Suppressor macrophage treated with lipopolysaccharide for 1 hour (primary cell): ENCODE data around the gene LPAR2.
A peak's percentile ranks its signal among the peaks of the same experiment; 100 is the strongest.

Experiments
- DNase-seq, 3 donors: peaks; one replicate each; pipeline ENCODE4 v3.0.0-alpha.2; 2020 to 2022

The LPAR2 gene

DNA sequence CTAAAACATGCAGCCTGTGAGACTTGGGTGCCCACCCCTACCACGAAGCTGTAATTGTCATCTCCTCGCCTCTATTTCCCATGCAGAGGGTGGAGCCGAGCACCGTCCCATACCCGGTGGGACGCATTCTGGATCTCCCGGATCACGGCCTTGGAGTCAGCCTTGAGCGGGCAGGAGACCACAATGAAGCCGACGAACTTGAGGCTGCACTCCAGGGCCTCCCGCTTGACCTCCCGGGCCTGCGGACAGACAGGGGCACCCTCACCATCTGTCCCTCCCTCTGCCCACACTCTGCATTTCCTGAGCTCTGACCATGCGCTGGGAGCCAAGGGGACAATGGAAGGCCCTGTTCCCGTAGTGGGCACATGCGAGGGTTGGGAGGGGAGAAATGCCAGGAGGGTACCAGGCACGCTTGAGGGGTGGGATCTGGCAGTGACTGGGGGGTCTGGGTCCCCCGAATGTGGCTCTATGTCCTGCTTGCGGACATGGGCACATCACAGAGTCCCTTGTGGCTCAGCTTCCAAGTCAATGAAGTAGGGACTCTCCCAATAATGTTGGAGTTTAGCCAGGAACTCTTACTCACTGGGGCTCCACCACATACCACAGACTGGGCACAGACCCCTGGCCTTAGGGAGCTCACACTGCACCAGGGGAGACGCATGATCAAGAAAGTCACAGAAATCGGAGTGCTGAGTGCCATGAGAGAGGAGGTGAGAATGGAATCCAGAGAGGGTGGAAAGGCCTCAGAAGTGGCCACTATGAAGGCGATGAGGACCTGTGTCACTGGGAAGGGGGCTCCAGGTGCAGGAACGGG is 24.7 kb upstream of the LPAR2 start:
- DNase-seq, result no peak

DNA sequence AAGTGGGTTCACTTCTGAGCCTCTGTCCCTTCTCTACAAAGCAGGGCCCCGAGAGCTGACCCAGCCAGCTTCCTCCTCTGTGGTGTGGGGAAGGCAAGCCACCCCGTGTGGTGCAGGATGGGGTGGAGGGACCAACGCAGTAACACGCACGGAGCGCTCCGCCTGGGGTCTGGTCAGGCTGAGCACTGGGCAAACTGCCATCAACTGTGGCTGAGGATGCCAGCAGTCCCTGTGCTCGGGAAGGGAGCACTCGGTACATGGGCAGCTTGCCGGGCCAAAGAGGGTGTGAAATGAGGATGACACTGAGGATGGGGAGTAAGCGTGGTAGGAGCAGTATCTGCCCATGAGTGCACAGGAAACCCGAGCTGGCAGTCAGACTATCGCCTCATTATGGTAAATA is 23.1 kb upstream of the LPAR2 start:
- no peak for DNase-seq

DNA sequence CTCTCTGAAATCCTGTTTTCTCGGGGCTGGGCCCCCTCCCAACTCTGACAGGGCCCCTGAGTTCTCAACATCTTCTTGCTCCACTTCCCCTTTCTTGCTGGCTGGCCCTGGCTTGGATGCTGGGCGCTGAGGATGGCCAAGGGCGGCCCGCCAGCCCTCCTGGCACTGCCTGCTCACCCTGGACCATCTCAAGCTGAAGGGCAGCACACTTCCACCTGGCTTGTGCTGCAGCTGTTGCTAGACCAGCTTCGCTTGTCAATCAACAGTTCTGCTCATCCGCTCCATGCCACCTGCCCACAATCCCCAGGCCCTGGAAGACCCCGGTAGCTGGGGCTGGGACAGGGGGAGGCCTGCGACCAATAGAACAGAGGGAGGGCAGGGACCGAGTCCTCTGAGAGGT is 22.3 kb upstream of the LPAR2 start:
- DNase-seq, result no peak

DNA sequence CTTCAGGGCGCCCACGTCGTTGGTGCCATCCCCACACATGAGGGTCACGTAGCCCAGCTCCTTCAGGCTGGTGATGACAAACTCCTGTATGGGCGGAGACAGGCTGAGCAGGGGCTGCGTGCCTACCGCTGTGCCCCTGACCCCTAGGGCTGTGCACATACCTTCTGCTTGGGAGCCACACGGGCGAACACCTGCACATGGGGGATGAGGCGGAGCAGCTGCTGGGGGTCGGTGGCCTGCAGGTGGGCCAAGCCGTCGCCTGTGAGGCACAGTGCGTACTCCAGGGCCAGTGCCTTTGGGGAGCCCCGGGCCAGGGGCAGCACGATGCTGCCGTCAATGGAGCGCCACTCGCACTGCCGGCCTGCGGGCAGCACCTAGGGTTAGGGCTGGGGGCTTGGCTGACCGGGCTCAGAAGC is 21.6 kb upstream of the LPAR2 start:
- no peak for DNase-seq

DNA sequence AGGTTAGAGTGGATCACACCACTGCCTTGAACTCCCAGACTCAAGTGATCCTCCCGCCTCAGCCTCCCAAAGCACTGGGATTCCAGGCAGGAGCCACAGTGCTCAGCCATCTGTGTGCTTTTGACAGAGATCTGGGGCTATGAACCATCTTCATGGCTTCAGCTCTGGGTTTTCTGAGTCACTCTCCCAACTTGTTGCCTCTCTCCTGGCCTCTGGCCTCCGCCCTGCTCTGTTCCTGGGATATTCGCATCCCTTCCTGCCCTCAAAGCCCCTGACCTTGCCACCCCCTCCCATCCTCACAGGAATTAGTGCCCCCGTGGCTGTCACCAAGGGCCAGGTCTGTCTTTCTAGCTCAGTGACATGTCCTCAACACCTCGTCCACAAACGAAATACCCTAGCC is 21.1 kb upstream of the LPAR2 start:
- no peak for DNase-seq

DNA sequence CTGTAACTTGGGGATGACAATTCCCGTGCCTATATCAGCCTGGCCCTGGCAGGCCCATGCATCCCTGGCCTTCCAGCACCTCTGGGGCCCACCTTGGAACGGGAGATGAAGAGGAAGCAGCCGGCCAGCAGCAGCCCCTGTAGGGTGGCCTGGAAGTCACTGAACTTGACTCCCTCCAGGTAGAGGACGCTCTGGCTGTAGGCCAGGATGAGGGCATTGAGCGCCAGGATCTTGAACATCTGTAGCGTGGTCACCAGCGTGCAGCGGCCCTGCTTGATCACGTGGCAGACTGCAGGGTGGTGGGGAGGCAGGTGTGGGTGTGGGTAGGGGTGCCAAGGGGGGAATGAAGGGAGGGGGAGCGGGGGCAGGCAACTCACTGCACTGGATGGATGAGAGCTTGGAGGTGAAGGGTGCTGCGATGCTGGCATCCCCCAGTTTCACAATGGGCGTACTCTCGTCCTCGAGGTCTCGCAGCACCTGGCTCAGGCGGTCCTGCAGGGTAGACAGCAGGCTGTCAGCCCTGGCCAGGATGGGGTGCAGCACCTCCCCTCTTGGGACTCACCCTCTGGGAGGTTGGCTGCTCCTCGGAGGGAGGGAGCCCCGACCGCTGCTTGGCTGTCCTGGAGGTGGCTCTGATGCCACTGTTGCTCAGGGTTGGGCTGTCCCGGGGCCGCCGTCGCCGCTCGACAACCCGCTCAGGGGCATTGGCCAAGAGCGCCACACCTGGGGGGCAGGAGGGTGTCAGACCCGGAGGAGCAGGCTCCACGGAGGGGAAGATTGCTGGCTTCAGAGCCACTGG is 19.2 kb upstream of the LPAR2 start:
- DNase-seq, result no peak

DNA sequence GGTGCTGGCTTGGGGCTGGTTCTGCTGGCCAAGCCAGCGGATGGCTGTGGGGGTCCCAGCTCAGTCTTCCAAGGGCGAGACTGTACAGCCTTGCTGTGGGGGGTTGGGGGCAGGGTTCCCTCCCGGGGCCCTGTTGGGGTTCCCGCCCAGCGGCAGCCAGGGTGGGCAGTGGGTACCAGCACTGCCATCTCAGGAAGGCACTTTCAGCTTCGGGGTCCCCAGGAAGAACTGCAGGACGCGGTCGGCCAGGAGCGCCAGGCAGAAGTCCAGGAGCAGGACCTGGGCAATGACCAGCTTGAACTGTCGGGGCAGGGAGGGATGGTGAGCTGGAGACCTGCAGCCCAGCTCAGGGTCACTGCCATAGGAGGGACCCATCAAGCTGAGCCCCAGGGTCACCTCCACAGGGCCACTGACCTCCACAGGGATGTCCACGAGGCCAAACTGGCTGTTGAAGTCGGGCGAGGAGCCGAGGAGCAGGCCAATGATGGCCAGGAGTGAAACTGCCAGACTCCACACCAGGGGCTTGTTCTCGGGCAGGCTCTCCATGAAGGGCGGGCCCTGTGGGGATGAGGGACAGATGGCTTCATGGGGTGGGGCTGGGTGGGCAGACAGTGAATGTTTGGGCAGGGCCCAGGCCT is 17.3 kb upstream of the LPAR2 start:
- no peak for DNase-seq

DNA sequence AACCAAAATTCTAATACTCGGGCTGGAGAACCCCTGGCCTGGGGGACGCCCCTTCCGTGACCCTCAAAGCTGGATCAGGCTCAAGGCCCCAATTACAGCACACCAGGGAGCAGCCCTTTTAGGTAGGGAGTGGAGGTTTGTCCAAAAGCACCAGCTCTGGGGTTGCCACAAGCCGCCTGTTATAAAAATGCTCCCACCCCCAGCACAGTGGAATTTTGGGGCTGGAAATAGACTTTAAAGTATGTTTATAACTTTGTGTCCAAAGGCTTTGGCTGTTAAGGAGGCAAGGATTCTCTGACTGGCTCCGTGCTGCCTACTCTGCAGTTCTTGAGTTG is 16.0 kb upstream of the LPAR2 start:
- no peak for DNase-seq

DNA sequence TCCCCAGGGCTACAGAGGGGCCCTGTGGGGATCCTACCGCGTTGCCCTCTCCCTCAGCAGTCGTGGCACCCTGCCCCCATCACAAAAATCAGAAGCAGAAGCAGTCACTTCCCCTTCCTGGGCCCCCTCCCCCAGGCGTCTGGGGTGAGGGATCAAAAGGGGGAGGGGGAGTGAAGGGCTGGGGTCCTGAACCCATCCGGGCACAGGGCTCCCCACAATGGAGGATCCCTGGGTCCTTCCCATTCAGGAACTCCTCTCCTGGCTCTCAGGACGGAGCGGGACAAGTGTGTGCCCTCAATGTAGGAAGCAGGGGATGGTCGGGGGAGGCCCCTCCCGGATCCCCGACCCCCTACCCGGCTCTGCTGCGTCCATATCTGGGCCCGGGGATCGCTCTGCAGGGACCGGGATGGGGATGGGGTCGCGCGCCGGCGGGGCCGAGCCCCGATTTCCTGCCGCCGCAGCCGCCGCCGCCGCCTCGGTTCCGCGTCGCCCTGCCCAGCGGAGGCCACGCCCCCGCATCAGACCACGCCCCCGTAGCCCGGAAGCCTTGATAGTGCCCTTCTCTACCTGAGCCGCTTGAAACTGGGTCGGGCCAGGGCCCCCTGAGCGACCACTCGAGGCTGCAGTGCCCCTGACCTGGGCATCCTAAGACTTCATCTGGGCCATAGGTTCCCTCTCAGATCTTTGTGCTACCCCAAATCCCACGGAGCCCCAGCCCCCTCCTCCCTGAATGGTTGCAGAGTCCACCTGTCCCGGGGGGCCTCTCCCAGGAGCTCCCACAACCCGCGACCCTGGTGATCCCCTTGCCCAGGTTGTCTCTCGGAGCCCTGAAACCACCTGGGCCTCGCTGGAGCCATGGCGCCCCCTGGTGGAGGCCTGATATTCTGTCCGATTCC is 15.4 kb upstream of the LPAR2 start, which contains the start of gene GMIP:
Gene GMIP, minus strand, starts transcription at position 500 of the 896 bp plus-strand sequence. Its CDS starts 128 bp downstream, at position 372.
- peak; percentile 75 to 92 (median 85) for DNase-seq

DNA sequence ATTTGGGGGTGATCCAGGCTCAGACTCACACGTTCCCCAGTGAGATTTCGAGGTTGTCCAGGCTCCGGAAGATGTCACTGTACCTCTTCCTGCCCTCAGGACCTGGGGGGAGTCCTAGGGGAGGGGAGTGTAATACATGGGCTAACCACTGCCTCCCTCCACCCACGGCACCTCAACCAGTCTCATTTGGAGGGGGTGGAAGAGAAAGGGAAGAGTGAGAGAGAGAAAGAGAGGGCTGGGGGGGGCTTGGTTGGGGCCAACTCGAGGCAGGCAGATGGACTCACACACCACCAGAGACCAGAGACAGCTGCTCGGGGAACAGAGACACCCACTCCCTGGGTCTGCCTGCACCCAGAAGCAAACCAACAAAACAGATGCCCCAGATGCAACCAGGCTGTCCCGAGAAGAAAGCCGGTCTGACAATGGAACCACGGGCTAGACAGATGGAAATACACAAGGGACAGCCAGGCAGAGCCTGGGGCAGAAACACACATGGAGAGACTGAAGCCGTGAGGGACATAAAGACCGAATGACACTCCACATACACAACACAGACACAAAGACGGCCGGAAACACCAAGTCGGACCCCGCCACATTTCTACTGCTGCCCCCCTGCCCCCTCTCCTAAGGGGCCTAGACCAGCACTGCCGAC is 14.6 kb upstream of the LPAR2 start:
- DNase-seq, result peak; percentile 30 to 48 (median 33)

DNA sequence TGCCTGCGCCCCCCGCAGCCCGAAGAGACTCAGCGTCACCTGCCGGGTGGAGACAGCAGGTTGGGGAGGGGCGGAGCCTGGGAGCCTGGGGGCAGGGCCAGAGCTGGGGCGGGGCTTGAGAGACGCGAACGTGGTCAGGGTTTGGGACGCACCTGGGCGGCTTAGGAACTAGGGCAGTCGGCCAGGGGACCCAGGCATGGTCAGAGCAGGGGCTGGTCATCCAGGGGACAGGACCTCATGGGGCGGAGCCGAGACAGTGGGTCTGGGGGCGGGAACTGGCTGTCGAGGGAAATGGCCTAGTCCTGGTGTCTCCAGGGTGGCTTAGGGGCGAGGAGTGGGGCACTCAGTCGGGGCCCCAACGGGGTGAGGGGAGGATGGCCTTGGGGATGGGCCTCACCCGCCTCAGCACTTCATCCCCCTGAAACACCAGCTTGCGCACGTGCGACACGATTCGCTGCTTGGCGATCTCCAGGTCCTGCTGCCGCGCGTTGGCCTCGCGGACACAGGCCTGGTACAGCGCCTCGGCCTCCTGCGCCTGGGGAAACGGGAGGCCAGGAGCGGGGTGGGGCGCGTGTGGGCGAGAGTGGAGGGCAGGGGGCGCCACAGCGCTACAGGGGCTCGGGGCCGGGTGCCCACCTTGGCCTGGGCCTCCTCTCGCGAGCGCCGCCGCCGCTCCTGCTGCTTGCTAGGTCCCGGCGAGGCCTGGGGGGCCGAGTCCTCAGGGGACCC is 9.7 kb upstream of the LPAR2 start:
- no peak for DNase-seq

DNA sequence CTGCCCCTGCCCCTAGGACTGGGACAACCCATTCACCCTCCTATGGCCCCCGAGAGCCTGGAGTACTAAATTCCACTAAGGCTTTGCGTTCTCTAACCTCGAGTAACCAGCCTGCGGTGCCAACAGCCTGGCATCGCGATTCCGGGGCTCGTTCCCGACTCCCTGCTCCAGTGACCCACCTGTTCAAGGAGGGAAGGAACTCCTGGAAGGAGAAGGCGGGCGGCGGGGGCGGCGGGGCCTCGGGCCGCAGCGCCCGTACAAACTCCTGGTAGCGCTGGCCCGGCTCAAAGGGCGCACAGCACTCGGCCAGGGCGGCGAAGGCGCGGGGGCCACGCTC is 9.1 kb upstream of the LPAR2 start:
- no peak for DNase-seq

DNA sequence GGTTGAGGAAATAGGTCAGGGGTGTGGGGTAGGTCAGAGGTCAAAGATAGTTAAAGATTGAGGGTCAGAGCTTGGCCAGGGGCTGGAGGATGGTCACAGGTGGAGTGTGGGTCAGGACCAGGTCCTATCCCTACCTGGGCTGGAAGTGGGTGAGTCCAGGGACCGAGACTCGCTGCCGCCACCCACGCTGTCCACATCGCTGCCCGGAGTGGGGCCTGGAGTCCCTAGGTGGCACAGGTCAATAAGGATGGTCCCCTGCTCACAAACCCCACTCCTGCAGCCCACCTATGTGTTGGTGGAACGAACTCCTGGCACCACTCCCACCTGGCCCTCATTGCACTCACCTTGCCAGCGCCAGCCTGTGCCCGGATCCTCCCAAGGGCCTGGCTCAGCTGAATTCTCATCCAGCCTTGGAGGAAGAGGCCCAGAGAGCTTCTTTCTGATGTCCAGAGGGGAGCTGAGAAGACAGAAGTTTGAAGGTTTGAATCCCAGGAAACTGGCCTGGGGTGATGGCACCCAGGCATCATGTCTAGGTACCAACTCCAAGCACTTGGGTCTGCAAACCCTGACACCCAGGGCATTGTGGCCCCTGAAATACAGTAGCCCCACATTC is 8.7 kb upstream of the LPAR2 start:
- DNase-seq, result no peak

DNA sequence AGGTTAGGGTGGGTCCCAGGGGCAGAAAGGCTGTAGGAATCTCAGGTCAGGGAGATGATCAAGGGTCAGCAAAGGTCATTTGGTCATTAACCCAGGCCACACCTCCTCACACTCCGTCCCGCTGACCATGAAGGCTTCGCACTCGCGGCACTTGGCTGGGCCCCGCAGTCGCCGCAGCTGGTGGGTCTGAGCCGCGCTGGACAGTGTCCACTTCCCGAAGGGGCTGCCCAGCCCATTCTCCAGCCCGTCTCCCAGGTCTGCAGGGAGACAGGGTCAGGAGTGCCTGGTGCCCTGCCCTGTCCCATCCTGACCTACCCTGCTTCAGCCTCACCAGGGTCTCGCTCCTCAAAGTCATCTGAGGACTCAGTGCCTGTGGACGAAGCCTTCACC is 7.3 kb upstream of the LPAR2 start:
- no peak for DNase-seq

DNA sequence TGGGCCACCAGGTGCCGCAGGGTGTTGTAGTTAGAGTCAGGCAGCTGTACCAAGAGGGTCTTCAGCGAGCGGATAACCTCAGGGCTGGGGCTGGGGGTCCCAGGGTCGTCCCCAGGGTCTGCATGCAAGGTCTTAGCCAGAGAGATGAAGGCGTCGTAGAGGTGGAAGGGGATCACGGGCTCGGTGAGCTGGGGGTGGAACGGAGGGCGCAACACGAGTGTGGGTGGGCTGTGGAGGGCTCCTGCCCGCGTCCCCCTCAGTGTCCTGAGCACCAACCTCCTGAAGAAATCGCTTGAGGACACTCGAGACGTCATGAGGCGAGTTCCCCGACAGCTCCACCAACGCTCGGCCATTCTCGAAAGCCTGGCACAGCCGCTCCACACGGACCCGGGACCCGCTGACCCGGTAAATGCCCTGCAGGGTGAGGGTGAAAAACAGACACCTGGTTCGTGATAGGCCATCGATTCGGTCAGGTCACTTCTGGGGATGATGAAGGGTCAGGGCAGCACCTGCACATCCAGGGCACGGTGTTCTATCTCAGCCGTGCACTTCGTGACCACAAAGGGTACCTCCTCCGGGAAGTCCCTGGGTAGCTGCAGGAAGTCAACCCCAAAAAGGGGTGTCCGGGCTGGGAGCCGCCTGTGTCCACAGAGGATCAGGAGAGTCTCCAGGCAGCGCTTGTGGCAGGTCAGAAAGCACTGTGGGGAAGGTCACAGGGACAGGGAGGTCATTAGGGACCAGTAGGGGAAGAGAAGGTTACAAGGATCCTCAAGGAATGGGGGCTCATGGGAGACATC is 6.7 kb upstream of the LPAR2 start:
- no peak for DNase-seq

DNA sequence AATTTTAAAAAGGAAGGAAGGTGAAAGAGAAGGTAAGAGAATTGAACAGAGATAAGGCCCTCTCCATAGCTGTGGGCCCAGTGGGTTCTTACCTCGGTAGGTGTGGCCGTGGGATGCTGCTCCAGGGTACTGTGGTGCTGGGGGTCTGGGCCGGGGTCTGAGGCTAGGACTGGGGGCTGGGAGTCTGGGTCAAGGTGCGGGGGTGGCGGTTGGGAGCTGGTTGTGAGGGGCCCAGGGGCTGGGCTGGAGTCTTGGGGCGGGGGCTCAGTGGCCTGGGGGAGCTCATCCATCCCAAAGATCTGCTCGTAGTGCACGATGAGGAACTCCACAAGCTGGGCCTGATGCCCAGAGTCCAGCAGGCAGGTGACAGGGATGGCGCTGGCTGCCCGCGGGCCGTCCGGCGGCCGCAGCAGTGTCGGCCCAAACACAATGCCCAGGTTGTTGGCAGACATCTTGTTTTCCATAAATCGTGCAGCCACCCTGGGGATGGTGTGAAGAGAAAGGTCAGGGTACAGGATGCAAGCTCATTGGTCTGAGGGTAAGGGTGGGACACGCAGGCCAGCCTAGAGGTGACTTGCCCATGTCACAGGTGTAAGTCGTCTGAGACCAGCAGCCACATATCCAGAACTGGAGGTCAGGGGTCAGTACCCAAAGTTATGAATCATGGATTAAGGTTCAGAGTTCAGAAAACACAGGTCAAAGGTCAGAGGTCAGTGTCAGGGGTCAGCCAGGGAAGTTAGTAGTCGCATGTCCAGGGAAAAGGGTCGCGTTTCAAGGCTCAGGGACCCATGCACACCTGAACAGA is 5.9 kb upstream of the LPAR2 start:
- DNase-seq, result no peak

DNA sequence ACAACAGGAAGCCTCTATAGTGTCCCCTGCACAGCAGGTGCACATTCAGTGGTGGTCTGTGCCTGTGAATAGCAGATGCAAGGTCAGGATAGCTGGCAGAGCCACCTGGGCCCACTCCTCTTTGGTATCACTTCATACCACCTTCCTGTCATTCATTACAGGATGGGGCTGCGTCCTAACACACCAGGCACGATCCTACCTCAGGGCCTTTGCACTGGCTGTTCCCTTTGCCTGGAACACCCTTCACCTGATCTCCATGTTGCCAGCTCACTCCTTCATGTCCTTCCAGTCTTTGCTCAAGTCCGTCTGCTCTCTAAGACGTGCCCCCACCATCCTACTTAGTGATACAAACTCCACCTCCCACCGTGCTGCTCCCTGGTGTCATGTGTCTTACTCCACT is 4.6 kb upstream of the LPAR2 start:
- no peak for DNase-seq

DNA sequence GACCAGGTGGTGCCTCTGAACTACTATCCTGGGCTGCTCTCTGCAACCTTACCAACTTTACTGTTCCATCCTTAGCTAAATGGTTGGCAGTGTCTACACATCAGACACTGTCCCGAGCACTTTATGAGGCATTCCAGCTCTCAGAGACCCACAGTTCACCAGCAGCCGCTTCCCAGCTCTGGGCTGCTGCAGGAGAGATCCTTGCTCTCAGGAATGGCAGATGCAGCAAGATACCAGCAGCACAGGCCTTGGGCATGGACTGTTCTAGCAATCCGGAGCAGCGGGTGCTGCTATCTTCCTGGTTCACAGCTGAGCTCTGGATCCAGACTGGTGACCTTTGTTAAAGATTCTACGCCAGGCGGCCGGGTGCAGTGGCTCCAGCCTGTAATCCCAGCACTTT is 3.3 kb upstream of the LPAR2 start:
- no peak for DNase-seq

DNA sequence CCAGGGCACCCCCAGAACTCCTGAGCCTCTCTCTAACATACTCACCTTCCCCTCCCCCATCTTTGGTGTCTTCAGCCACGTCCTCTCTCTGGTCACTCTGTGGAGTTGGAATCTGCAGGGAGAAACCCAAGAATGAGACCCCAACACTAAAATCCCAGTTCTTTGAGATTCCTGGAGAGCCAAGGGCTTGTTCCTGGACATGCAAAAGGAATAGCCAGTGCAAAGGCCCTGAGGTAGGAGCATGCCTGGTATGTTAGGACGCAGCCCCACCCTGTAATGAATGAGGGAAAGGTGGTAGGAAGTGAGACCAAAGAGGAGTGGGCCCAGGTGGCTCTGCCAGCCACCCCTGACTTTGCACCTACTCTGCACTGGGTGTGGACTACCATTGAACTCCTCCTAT is 2.4 kb upstream of the LPAR2 start:
- DNase-seq, result no peak

DNA sequence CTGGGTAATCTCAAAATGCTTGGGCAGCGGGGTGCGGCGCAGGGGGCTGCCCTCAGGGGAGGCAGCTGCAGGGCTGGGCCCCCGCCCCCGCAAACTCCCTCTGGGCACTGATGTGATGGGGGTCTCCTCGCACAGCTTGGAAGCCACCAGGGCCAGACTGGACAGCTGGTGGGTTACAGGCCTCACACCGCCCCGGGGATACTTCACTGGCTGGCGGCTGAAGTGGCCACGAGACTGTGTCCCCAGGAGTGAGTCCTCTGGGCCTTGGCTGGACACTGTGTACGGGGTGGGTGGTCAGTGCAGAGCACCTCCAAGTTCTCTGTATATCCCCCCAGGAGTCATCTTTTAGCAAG is 2.0 kb upstream of the LPAR2 start:
- DNase-seq, result no peak
